Subcutaneous abdominal adipose tissue (tissue), 5 donors: ENCODE measurements around the gene LTBP1.
A peak's percentile ranks its signal among the peaks of the same experiment; 100 is the strongest.

Source experiments
- H3K27ac ChIP-seq: one replicate; pipeline ENCODE4 v1.7.0; 2013; ENCODE audit warnings: low read depth, mild to moderate bottlenecking, inconsistent platforms, low read length, moderate library complexity
- H3K27me3 ChIP-seq, 5 donors: one replicate each; pipeline ENCODE4 v1.7.0; 2013; ENCODE audit warnings: low read length in 5 of 5, inconsistent platforms in 1 of 5; ENCODE audit not compliant: control insufficient read depth in 5 of 5, insufficient read depth in 4 of 5
- H3K36me3 ChIP-seq, 5 donors: one replicate each; pipeline ENCODE4 v1.7.0; 2013; ENCODE audit warnings: low read length in 5 of 5; ENCODE audit not compliant: control insufficient read depth in 5 of 5, insufficient read depth in 5 of 5
- H3K4me1 ChIP-seq, 5 donors: one replicate each; pipeline ENCODE4 v1.7.0; 2013; ENCODE audit warnings: low read length in 5 of 5, mild to moderate bottlenecking in 3 of 5, moderate library complexity in 1 of 5; ENCODE audit not compliant: control insufficient read depth in 5 of 5, insufficient read depth in 5 of 5
- H3K4me3 ChIP-seq, 5 donors: one replicate each; pipeline ENCODE4 v1.7.0; 2013; ENCODE audit warnings: low read length in 5 of 5, low read depth in 1 of 5
- H3K9ac ChIP-seq, 5 donors: one replicate each; pipeline ENCODE4 v1.7.0; 2013; ENCODE audit warnings: low read length in 5 of 5, mild to moderate bottlenecking in 4 of 5, moderate library complexity in 3 of 5
- H3K9me3 ChIP-seq, 5 donors: one replicate each; pipeline ENCODE4 v1.7.0; 2013; ENCODE audit warnings: low read length in 5 of 5; ENCODE audit not compliant: control insufficient read depth in 5 of 5
- donor health status: healthy.
- donor health status: healthy.
- donor health status: healthy.
- donor health status: healthy.
- donor health status: healthy.

Gene LTBP1

DNA sequence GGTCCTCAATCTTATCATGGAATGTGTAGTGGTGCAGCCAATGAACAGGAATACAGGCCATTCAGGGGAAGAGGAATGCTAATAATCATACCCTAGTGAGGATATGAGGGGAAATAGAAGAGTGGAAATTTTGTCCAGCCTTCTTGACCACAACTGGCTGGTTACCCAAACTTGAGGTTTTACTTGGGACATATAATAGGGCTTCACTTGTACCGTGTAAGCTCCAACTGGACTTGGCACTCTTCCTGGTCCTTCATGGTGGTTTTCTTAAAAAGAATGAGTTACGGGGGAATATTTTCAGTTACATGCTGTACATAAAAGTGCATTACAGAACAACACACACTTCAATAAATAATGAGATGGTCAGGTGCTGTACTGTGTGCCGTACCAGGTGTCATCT, 294.8 kb downstream of the LTBP1 start:
- H3K27ac ChIP-seq: no peak overlapping the region
- H3K36me3 ChIP-seq: no peaks in the 10 kb centered on the region
- H3K4me3 ChIP-seq: no peak overlapping the region
- H3K4me1 ChIP-seq: peaks cover 0 to 9% (median 4%) of the 10 kb centered on the region in 5 donors
- H3K27me3 ChIP-seq: no peaks in the 10 kb centered on the region
- no peaks in the 10 kb centered on the region for H3K9me3 ChIP-seq
- H3K9ac ChIP-seq: no peak overlapping the region

DNA sequence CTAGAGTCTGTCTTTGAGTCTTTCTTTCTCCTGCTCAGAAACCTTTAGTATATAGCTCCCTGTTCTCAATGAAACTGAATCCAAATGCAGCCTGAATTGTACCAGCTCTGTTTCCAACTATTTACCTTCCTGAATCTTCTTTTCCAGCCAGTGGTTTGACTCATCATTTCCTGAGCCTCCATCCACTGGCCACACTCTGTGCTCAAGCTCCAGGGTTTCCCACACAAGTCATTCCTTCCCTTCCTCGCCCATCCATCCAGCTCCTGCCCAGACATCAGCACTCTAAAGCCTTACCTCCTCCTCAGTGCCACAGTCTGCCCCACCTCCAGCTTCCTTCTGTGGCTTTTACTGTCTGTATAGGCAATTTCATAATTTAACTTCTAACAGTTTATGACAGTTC, 296.1 kb downstream of the LTBP1 start:
- no peak overlapping the region for H3K27ac ChIP-seq
- H3K9ac ChIP-seq: no peak overlapping the region
- H3K9me3 ChIP-seq: no peaks in the 10 kb centered on the region
- no peaks in the 10 kb centered on the region for H3K27me3 ChIP-seq
- peaks cover 0 to 8% (median 8%) of the 10 kb centered on the region in 5 donors for H3K4me1 ChIP-seq
- H3K36me3 ChIP-seq: no peaks in the 10 kb centered on the region
- H3K4me3 ChIP-seq: no peak overlapping the region

DNA sequence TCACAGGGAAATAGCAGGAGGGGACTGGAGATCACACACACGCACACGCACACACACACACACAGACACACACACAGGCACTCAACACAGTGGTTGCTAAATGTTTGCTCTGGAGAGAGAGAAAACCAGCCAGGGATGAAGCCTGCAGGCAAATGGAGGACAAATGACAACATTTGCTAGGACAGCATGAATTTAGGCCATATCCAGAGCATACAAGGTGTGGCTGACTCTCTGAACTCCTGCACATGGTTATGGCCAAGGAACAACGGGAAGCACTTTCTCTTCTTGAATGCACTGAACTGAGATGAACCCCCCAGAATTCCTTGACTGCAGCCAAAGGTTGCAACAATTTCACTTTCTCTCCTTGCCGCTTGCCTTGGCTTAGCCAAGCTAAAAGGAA, 299.7 kb downstream of the LTBP1 start:
- no peak overlapping the region for H3K27ac ChIP-seq
- no peaks in the 10 kb centered on the region for H3K9me3 ChIP-seq

DNA sequence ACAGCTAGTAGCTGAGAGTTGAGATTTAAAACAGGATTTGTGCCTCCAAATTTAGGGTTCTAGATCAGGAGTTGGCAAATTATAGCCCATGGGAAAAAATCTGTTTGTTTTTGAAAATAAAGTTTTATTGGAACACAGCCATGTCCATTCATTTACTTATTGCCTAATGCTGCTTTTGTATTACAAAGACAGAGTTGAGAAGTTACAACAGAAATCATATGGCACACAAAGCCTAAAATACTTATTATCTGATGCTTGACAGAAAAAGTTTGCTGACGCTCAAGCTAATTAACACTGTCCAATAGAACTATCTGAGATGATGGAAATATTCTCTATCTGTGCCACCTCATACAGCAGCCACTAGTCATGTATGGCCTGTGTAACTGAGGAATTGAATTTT, 300.6 kb downstream of the LTBP1 start:
- no peak overlapping the region for H3K9ac ChIP-seq
- peaks cover 0 to 8% (median 8%) of the 10 kb centered on the region in 5 donors for H3K4me1 ChIP-seq
- no peak overlapping the region for H3K27ac ChIP-seq

More for the DNA sequence above, 299.7 kb downstream of the LTBP1 start:
- H3K4me1 ChIP-seq: peaks cover 0 to 8% (median 8%) of the 10 kb centered on the region in 5 donors
- no peak overlapping the region for H3K4me3 ChIP-seq
- no peaks in the 10 kb centered on the region for H3K36me3 ChIP-seq
- no peak overlapping the region for H3K9ac ChIP-seq
- no peaks in the 10 kb centered on the region for H3K27me3 ChIP-seq

DNA sequence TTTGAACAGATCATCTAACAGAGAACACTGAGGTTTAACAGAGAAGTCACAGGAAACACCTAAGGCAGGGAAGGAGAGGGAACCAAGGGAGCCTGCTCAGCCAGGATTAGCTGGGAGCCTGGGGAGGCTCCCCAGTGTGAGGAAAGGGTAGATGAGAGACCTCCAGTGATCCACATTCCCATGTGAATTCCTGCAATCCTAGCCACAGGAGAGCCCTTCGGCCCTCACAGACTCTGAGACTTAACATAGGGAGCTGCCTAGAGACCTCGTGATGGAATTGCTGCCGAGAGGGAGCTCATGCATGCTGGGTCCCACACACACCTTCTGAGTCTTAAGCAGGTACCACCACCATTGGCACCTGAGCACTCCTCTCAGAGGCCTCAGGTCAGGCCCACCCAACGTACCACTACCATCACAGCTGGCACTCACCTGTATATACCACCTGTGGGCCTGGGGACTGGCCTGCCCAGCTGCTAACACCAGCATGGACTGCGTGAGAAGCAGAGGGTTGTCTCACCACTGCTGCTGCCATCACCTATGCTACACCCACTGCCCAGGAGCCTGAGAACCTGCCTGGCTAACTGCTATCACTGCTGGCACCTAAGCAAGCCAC, 303.8 kb downstream of the LTBP1 start:
- Histone ChIP-seq H3K27ac (no peak overlapping the region), H3K4me1 (peaks cover 0 to 8% (median 7%) of the 10 kb centered on the region in 5 donors), H3K4me3 (no peak overlapping the region), H3K9me3 (no peaks in the 10 kb centered on the region), H3K36me3 (no peaks in the 10 kb centered on the region), H3K9ac (no peak overlapping the region), H3K27me3 (no peaks in the 10 kb centered on the region)

More for the DNA sequence above, 300.6 kb downstream of the LTBP1 start:
- H3K36me3 ChIP-seq: no peaks in the 10 kb centered on the region
- no peaks in the 10 kb centered on the region for H3K9me3 ChIP-seq
- no peak overlapping the region for H3K4me3 ChIP-seq
- H3K27me3 ChIP-seq: no peaks in the 10 kb centered on the region

DNA sequence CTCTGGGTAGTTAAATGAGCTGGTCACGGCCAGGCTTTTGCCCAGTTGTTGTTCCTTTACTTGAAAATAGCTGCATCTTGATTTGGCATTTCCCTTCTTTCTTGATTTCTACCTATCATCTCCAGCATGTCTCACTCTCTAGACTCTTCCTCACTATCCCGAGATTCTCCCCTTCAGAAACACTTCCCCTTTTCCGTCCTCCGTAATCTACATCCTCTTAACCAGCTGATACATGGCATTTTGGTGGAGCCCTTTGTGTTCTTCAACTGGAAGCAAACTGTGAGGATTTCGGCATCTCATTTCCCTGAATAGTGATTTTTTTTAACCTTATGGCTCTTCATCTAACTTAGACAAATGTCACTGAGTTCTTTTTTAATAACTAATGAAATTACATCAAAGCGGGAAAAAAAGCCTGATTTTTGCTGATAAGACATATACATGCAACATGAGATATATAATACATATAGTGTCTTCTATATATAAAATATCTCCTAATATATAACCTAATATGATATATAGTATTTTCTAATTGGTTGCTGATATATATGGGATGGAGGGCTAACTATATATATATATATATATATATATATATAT, 309.5 kb downstream of the LTBP1 start:
- Histone ChIP-seq H3K4me1 (no peaks in the 10 kb centered on the region), H3K27ac (no peak overlapping the region), H3K36me3 (no peaks in the 10 kb centered on the region), H3K4me3 (no peak overlapping the region), H3K9me3 (no peaks in the 10 kb centered on the region), H3K27me3 (no peaks in the 10 kb centered on the region), H3K9ac (no peak overlapping the region)

DNA sequence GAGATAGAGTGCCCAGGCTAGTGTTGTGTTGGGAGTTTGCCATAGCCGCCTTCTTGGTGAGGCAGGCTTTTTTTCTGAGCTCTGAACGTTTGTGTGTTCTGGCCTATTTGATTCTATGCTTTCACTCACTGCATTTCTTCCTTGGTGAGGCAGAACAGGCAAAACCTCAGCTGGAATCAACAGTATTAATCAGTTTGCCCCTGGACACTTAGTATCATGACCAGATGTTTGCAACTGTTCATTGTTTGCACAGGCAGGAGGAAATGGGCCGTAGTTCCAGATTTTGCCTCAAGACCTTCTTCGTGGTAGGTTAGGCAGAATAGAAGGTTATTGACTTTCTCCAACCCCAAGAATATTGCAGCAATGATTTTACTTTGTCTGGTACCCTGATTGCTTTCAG, 311.6 kb downstream of the LTBP1 start:
- Histone ChIP-seq H3K27ac (no peak overlapping the region), H3K9ac (no peak overlapping the region), H3K27me3 (no peaks in the 10 kb centered on the region), H3K4me1 (no peaks in the 10 kb centered on the region), H3K36me3 (no peaks in the 10 kb centered on the region), H3K4me3 (no peak overlapping the region), H3K9me3 (no peaks in the 10 kb centered on the region)

DNA sequence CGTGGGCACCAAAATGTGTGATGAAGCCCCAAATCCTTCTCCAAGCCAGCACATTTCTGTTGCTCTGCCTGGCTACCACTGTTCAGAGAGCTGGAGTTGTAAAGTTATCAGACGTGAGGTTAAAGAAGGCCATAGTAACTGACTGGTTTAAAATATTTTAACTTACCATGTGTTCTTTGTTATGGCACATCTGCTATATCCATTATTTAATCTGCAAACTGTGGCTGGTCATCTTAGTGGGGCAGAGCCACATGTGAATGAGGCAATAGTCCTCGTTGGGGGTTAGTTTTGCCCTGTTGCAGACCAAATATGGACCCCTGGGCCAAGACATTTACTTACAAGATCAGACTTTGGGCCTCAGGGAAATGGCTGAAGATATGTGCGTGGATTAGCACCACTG, 315.3 kb downstream of the LTBP1 start:
- H3K4me1 ChIP-seq: peaks cover 0 to 10% (median 9%) of the 10 kb centered on the region in 5 donors
- H3K27me3 ChIP-seq: no peaks in the 10 kb centered on the region
- H3K9ac ChIP-seq: no peak overlapping the region
- H3K27ac ChIP-seq: no peak overlapping the region
- peaks cover 0 to 10% (median 5%) of the 10 kb centered on the region in 5 donors for H3K9me3 ChIP-seq
- no peaks in the 10 kb centered on the region for H3K36me3 ChIP-seq
- H3K4me3 ChIP-seq: no peak overlapping the region

DNA sequence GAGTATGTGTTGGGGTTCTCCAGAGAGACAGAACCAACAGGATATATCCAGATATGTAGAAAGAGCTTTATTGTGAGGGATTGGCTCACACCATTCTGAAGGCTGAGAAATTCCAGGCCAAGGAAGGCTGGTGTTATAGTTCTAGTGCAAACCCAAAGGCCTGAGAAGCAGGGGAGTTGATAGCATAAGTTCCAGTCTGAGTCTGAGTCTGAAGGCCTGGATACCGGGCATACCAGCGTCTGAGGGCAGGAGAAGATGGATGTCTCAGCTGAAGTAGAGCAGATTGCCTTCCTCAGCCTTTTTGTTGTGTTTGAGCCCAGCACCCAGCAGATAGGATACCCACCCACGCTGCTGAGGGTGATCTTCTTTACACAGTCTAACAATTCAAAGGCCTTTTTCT, 318.0 kb downstream of the LTBP1 start:
- peak overlapping the region in 1 of 5 donors; percentile 13 for H3K4me3 ChIP-seq
- H3K4me1 ChIP-seq: peaks cover 0 to 14% (median 9%) of the 10 kb centered on the region in 5 donors
- H3K9me3 ChIP-seq: peaks cover 0 to 10% (median 5%) of the 10 kb centered on the region in 5 donors
- H3K27ac ChIP-seq: no peak overlapping the region
- H3K27me3 ChIP-seq: no peaks in the 10 kb centered on the region
- H3K36me3 ChIP-seq: no peaks in the 10 kb centered on the region
- H3K9ac ChIP-seq: no peak overlapping the region

DNA sequence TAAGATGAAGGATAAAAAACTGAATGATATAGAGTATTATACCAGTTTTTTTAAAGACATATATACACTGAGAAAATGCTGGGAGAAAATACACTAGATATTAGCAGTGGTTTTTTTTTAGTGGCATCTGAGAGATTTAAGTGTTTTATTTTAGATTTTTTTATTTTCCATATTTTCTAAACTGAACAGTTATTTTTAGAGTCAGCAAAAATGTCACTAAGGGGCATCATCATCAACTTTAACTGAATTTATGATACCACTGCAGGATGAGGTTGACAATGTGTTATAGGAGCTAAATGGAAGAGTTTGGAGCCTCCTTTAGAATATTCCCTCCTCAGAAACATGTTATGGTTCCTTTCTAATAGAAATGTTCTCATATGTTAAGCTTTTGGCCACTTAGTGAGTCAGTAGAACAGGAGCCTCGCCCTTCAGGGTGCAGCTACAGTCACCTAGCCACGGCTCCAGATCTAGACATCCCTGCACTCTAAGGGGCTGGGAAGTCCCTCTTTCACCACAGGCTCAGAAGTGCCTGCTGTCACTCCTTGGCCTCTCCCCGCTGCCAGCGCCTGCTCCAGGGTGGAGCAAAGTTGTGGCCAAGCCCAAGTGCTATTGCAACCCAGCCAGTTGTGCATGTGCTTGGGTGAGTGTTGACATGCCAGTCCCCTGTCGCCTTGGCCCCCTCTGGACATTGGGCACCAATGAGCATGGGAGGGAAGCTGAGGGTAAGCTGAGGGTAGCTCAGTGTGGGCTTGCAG, 319.0 kb downstream of the LTBP1 start:
- H3K4me3 ChIP-seq: no peak overlapping the region
- H3K4me1 ChIP-seq: peaks cover 0 to 14% (median 9%) of the 10 kb centered on the region in 5 donors
- no peaks in the 10 kb centered on the region for H3K27me3 ChIP-seq
- H3K36me3 ChIP-seq: no peaks in the 10 kb centered on the region
- no peak overlapping the region for H3K27ac ChIP-seq
- peaks cover 0 to 10% (median 5%) of the 10 kb centered on the region in 5 donors for H3K9me3 ChIP-seq
- no peak overlapping the region for H3K9ac ChIP-seq
